ENCODE results near the gene OLFM1. TPM values are rescaled to one million over a fixed set of nuclear protein-coding genes. Genes with fewer than 3 reads are reported as not detected.
"Not testable (repeated sequence)": the region's sequence is repeated elsewhere in the genome, so short reads cannot be mapped to it uniquely, and the experiment has no call there.

OLFM1 gene
- total RNA-seq, 3 donors from 2014 or later = 0.22 to 0.26 TPM; not detected in 1

DNA sequence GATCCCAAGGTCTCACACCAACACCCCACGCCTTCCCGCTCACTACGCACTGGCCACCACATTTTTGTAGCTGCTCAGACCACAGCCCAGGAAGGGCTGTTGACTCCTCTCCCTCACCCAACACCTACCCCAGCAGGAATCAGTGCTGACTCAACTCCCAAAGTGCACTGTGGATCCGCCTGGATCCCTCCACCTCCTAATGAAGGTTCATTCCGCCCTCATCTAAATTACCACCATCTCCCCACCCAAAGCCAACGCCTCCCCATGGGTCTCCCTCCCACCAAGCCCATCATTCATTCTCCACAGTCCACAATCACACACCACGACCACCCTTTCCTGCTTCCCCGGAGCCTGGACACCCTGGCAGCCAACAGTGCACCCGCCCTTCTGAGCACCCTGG is 57.8 kb downstream of the OLFM1 start:
- Mint-ChIP-seq H3K27me3 (ENCODE audit: low read depth) (peaks cover 9% of the 10 kb centered on the region), H3K9me3 (peaks cover 7% of the 10 kb centered on the region), H3K4me3 (no peak overlapping the region), H3K4me1 (ENCODE audit: low read depth) (no peaks in the 10 kb centered on the region), H3K36me3 (ENCODE audit: insufficient read depth) (no peaks in the 10 kb centered on the region)
- ATAC-seq (no peak), DNase-seq (no peak)

DNA sequence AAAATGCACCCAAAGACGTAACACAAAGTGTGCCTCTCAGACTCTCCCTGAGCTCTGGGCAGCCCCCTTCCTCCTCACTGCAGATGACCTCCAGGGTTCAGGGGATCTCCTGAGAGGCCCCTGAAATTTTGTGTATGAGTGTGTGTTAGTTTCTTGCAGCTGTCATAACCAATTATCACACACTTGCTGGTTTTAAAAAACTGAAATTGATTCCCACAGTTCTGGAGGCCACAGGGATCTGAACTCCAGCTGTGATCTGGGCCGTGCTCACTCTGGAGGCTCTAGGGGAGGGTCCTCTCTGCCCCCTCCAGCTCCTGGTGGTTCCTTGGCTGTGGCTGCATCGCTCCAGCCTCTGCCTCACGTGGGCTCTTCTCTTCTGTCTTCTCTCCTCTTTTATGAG is 58.8 kb downstream of the OLFM1 start:
- Mint-ChIP-seq H3K9me3 (peaks cover 12% of the 10 kb centered on the region), H3K36me3 (ENCODE audit: insufficient read depth) (no peaks in the 10 kb centered on the region), H3K27me3 (ENCODE audit: low read depth) (peaks cover 9% of the 10 kb centered on the region), H3K4me1 (ENCODE audit: low read depth) (no peaks in the 10 kb centered on the region), H3K4me3 (no peak overlapping the region)
- ATAC-seq = no peak
- DNase-seq = no peak

DNA sequence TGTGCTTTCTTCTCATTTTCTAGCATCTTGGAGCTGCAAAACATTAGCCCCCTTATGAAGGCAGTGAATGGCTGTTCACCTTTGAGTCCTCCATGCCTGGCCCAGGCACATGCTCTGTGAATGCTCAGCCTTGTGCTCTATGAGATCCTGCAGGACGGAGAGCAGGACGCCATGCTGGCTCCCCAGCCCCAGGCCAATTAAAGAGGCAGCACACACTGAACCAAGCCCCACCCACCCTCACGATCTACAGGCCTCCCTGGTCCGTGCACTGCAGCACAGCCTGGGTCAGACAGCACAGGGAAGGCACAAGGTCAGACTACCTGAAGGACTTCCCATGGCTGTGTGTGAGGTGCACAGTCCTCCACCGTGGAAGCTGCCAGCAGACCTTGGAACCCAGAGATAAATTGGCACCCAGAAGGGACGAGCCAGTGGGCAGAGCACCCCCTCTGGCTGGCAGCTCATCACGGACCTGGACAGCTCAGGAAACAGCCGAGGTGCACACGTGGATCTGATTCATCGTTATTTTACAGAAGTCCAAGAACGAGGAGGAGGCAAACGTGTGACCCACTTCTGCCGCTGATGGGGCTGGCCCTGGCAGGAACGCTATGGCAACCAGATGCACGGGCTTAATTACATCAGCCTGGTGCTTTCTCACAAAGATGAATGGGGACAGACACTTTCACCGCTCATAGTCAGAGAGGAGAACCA is 59.5 kb downstream of the OLFM1 start:
- DNase-seq = no peak
- H3K4me3 Mint-ChIP-seq = no peak overlapping the region
- no peak for ATAC-seq
- H3K4me1 Mint-ChIP-seq (ENCODE audit: low read depth) = no peaks in the 10 kb centered on the region
- H3K27me3 Mint-ChIP-seq (ENCODE audit: low read depth) = peaks cover 9% of the 10 kb centered on the region
- H3K9me3 Mint-ChIP-seq = peaks cover 12% of the 10 kb centered on the region
- H3K36me3 Mint-ChIP-seq (ENCODE audit: insufficient read depth) = no peaks in the 10 kb centered on the region

DNA sequence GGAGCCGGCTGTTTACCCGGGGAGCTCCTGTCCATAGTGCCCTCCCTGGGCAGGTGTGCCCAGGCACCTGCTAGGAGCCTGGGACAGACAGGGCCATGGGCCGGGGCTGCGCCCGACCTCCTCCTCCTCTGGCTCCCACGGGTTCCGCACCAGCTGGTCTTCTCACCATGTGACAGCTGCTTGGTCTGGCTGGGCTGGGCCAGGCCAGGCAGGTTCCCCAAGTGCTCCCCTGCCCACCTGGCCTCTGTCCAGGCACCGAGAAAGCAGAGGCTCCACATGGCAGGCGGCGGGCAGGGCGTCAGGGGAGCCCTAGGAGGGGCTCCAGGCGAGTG is 60.0 kb downstream of the OLFM1 start:
- no peak for ATAC-seq

DNA sequence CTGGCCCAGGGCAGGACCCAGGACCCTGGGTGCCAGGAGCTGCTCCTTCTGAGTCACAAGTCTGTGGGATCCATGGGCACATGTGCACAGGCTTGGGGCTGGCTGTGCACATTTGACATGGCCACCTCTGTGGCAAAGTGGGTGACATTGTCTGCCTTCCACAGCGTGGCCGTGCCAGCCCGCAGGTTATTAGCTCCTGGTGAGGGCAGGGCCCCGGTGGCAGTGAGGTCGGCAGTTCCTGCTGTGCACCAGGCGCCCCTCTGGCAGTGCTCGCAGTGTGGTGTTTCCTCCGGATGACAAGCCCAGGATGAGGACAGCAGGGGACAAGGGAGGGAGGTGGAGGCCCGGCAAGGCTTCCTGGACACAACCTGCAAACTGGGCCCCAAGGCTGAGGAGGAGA is 60.5 kb downstream of the OLFM1 start:
- no peak for DNase-seq
- Mint-ChIP-seq H3K4me1 (ENCODE audit: low read depth) (no peaks in the 10 kb centered on the region), H3K36me3 (ENCODE audit: insufficient read depth) (no peaks in the 10 kb centered on the region), H3K4me3 (no peak overlapping the region), H3K9me3 (peaks cover 12% of the 10 kb centered on the region), H3K27me3 (ENCODE audit: low read depth) (peaks cover 9% of the 10 kb centered on the region)
- ATAC-seq = no peak

More for the DNA sequence above, 60.0 kb downstream of the OLFM1 start:
- H3K4me3 Mint-ChIP-seq = no peak overlapping the region
- no peaks in the 10 kb centered on the region for H3K4me1 Mint-ChIP-seq (ENCODE audit: low read depth)
- H3K9me3 Mint-ChIP-seq = peaks cover 12% of the 10 kb centered on the region
- peaks cover 9% of the 10 kb centered on the region for H3K27me3 Mint-ChIP-seq (ENCODE audit: low read depth)
- H3K36me3 Mint-ChIP-seq (ENCODE audit: insufficient read depth) = no peaks in the 10 kb centered on the region
- DNase-seq = no peak

DNA sequence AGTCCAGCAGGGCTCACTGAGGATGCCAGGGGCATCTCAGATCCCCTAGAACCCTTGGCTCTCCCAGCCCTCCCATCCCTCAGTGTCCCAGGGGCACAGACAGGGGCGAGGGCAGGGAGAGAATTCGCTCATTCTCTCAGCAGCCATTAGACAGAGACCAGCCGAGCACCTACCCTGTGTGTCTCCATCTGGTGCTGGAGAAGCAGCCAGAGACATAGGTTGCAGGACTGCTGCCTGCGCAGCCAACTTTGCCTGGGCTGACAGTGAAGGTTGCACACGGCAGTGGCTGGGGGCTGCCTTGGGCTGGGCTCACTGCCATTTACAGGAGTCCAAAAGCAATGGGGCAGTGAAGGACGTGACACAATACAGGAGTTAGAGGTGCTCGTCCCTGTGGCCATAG is 60.9 kb downstream of the OLFM1 start:
- Mint-ChIP-seq H3K9me3 (peaks cover 12% of the 10 kb centered on the region), H3K4me1 (ENCODE audit: low read depth) (no peaks in the 10 kb centered on the region), H3K4me3 (no peak overlapping the region), H3K27me3 (ENCODE audit: low read depth) (peaks cover 9% of the 10 kb centered on the region), H3K36me3 (ENCODE audit: insufficient read depth) (no peaks in the 10 kb centered on the region)
- no peak for DNase-seq
- no peak for ATAC-seq

DNA sequence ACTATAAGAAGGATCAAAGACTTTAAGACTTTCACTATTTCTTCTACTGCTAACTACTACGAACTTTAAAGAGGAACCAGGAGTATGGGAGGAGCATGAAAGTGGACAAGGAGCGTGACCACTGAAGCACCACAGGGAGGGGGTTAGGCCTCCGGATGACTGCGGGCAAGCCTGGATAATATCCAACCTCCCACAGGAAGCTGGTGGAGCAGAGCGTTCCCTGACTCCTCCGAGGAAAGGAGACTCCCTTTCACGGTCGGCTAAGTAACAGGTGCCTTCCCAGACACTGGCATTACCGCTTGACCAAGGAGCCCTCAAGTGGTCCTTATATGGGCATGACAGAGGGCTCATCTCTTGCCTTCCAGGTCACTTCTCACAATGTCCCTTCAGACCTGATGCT is 62.4 kb downstream of the OLFM1 start:
- not testable (repeated sequence) for H3K36me3 Mint-ChIP-seq (ENCODE audit: insufficient read depth); H3K4me3 Mint-ChIP-seq

DNA sequence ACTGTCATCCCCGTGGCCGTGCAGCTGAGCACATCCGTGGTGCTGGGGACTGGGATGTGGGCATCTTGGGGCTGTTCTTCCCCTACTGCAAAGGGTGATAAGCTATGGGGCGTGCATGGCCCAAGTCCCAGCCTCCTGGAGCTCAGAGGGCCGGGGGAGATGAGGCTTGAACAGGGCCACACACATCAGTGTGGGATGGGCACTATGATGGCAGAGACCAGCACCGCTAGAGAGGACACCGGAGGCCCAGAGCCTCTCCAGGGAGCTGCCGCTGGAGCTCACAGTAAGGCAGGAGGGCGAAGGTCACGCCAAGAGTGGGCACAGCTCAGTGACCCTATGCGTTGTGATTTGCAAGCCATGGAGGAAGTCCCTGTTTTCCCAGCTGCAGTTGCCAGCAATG is 63.5 kb downstream of the OLFM1 start:
- DNase-seq (no peak), ATAC-seq (no peak)
- H3K36me3 Mint-ChIP-seq (ENCODE audit: insufficient read depth) = no peaks in the 10 kb centered on the region
- H3K4me3 Mint-ChIP-seq = no peak overlapping the region
- peaks cover 4% of the 10 kb centered on the region for H3K27me3 Mint-ChIP-seq (ENCODE audit: low read depth)
- H3K9me3 Mint-ChIP-seq = peaks cover 12% of the 10 kb centered on the region
- no peaks in the 10 kb centered on the region for H3K4me1 Mint-ChIP-seq (ENCODE audit: low read depth)

More for the DNA sequence above, 62.4 kb downstream of the OLFM1 start:
- H3K4me1 Mint-ChIP-seq (ENCODE audit: low read depth); ATAC-seq; DNase-seq: not testable (repeated sequence)
- peaks cover 12% of the 10 kb centered on the region for H3K9me3 Mint-ChIP-seq
- H3K27me3 Mint-ChIP-seq (ENCODE audit: low read depth) = peaks cover 13% of the 10 kb centered on the region

DNA sequence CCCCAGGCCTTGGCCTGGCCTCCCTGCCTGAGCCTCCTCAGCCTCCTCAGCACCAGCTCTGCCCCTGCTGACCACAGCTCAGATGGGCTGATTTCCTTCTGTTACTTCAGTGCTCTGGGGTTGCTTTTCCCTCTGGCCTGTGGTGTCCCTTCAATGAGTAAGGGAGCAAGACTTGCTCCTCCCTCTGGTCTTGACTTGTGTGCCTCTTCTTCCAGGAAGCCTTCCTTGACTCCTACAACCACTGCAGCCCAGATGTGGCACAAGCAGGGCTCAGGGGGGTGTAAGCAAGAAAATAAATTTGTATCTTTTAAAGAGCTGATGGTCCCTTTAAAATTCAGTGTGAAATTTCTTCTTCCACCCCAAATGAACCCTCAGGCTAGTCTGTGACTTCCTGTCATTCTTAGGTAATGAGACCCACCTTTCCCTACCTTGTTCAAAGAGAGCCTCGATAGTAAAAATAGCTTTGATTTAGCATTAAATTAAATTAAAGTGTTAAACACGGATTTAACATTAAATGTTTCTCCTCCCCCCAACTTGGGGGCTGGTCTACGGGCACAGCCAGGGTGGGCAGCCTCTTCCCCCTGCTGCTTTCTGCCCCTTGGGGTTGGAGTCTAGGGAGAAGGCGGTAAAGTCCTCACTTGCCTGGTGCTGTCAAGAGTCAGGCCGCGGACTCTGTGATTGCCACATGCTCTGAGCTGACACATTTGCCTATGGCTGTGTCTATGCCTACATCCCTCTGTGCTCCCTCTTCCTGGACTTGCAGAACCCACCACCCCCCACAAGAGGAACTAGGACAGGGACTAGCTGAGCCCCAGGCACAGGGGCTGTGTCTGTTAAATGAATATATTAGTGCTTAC is 64.5 kb downstream of the OLFM1 start:
- ATAC-seq = no peak
- no peak overlapping the region for H3K4me3 Mint-ChIP-seq

DNA sequence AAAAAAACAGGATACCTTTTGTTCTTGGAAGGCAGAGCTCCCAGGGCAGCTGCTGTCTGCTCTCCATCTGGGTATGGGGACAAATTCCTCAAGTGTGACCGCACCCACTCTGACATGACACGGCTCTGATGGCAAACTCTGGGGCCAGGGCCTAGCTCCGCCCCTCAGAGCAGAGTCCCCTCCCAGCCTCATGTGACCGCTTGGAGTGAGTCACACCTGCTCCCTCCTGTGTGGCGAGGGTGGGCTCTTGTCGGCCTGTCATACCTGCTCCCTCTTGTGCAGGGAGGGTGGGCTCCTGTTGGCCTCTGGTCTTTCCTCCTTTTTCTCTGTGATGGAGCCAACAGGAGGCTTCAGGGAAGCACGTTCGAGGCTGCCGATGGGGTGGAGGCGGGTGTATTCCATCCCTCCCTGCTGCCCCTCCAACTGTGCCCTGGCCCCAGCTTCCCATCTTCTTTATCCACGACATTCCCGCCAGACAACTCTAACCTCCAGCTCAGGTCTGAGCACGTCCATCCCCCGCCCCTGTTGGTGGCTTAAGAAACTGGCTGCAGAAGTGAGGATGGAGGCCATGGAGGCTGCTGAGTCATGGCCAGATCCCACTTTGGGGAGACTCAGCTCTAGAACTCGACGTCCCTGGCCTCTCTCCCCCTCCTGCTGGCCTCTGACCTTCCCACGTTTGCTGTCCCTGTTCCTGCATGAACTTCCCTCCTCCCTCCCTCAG is 65.3 kb downstream of the OLFM1 start:
- peaks cover 15% of the 10 kb centered on the region for H3K9me3 Mint-ChIP-seq
- H3K4me3 Mint-ChIP-seq = no peak overlapping the region
- no peaks in the 10 kb centered on the region for H3K36me3 Mint-ChIP-seq (ENCODE audit: insufficient read depth)
- no peak for ATAC-seq
- no peak for DNase-seq
- H3K4me1 Mint-ChIP-seq (ENCODE audit: low read depth) = no peaks in the 10 kb centered on the region
- H3K27me3 Mint-ChIP-seq (ENCODE audit: low read depth) = peaks cover 11% of the 10 kb centered on the region

More for the DNA sequence above, 64.5 kb downstream of the OLFM1 start:
- Mint-ChIP-seq H3K9me3 (peaks cover 12% of the 10 kb centered on the region), H3K27me3 (ENCODE audit: low read depth) (peaks cover 4% of the 10 kb centered on the region), H3K4me1 (ENCODE audit: low read depth) (no peaks in the 10 kb centered on the region), H3K36me3 (ENCODE audit: insufficient read depth) (no peaks in the 10 kb centered on the region)
- no peak for DNase-seq

DNA sequence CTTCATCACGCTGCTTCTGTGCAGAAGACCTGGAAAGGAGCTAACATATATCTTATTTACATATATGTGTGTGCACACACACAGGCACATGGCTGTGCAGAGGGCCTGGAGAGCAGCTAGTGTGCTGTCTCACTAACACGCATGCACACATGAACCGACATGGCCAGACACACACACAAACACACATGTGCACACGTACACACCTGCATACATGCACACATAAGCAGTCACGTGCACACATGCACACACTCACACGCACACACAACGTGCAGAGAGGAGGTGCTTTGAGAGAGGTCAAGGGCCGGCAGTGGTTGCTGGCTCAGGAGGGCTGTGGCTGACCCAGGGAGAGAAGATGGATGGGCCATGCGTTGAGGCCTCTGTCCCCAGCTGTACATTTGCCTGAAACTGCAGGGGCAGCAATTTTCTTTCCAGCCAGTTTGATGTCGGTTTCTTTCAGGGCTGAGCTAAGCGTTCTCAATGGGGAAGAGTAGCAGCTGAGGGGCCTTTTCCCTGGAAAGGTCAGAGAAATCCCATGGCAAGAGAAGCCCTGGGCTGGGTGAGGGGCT is 66.7 kb downstream of the OLFM1 start:
- Mint-ChIP-seq H3K9me3 (peaks cover 15% of the 10 kb centered on the region), H3K36me3 (ENCODE audit: insufficient read depth) (no peaks in the 10 kb centered on the region), H3K27me3 (ENCODE audit: low read depth) (peaks cover 19% of the 10 kb centered on the region), H3K4me3 (no peak overlapping the region), H3K4me1 (ENCODE audit: low read depth) (no peaks in the 10 kb centered on the region)
- ATAC-seq (no peak), DNase-seq (no peak)

DNA sequence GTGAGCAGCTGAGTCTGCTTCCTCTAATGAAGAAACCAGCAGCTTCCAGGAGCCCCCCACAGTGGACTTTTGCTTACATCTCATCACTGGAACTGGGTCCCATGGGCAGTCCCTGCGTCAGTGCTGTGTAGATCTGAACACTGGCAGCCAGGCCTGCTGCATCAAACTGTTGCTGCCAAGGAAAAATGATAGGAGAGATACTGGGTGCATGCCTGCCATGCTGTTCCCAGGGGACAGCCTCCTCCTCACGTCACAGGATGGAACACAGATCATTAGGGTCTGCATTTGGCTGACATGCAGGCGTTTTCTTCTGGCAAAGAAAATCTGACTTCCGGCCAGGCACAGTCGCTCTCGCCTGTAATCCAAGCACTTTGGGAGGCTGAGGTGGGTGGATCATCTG is 67.9 kb downstream of the OLFM1 start:
- peaks cover 23% of the 10 kb centered on the region for H3K27me3 Mint-ChIP-seq (ENCODE audit: low read depth)
- H3K36me3 Mint-ChIP-seq (ENCODE audit: insufficient read depth) = no peaks in the 10 kb centered on the region
- peaks cover 7% of the 10 kb centered on the region for H3K9me3 Mint-ChIP-seq
- no peak for ATAC-seq
- no peaks in the 10 kb centered on the region for H3K4me1 Mint-ChIP-seq (ENCODE audit: low read depth)
- no peak overlapping the region for H3K4me3 Mint-ChIP-seq
- no peak for DNase-seq

DNA sequence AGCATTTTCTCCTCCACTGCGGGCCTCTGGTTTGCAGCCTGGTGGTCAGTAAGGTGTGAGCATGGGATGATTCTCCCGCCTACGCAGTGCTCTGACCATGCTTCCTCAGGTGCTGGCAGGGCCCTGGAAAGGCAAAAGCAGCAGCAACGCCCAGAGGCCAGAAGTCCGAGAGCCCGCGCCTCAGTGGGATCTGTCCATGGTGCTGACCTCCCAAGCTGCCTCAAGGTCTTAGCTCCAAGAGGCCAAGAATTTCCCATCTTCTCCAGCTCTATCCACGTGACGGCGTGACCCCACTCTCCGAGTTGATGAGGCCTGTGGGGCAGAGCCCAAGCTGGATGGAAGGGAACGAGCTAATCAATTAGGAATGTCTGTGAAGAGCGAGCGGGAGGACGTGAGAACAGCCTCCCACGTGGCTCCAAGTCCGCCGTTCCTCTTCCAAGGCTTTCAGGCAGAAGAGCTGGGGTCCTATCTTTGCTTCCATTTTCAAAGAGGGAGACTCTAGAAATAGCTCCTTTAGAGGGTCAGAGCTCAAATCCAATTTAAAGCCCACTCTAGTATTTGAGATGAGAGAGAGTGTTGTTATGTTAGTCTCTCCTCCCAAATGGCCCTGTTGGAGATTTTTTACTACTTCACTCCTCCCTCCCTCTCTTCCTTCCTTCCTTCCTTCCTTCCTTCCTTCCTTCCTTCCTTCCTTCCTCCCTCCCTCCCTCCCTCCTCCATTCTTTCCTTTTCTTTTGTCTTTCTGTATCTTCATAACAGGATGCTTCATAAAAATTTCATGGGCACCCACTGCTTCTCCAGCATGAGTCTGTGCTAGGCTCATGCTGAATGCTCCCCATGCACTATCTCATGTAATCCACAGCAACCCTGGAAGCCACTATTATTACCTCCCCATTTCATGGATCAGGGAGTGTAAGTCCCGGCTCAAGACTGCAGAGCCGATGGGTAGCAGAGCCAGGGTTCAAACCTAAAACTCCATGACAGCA is 69.3 kb downstream of the OLFM1 start:
- DNase-seq (no peak), ATAC-seq (no peak)
- Mint-ChIP-seq H3K27me3 (ENCODE audit: low read depth) (peaks cover 27% of the 10 kb centered on the region), H3K4me1 (ENCODE audit: low read depth) (no peaks in the 10 kb centered on the region), H3K9me3 (peaks cover 3% of the 10 kb centered on the region), H3K4me3 (no peak overlapping the region), H3K36me3 (ENCODE audit: insufficient read depth) (no peaks in the 10 kb centered on the region)
